DOHH2 (cell line): ENCODE data around the gene RAB8B.

ENCODE experiments used
- CTCF ChIP-seq: fragments of 200-600 bp; sonication (generic); IDR thresholded peaks from one replicate; pipeline ENCODE4 v1.5.1; 2014; ENCODE audit warnings: antibody characterized with exemption, mild to moderate bottlenecking, low read depth, low read length; ENCODE audit not compliant: poor library complexity, severe bottlenecking
- EZH2phosphoT487 ChIP-seq: fragments of 200-600 bp; sonication (generic); IDR thresholded peaks from 2 replicates; pipeline ENCODE4 v1.6.1; 2017; ENCODE audit warnings: borderline replicate concordance, mild to moderate bottlenecking, antibody characterized with exemption, low read length, moderate library complexity, mixed read lengths

- TF ChIP-seq CTCF (no peak), EZH2phosphoT487 (no peak)
Observed at GRCh38 chr15:63314409-63314808, 125.0 kb downstream of the RAB8B start.
